Testis (tissue), 2 donors: Measurements from ENCODE around the gene RGS11.

Experiments
- CTCF ChIP-seq, 3 experiments: fragments of 450-650 bp in 2 of 3; fragments of 200-600 bp in 1 of 3; sonication (generic) in 1 of 3; IDR thresholded peaks; one replicate each; pipeline ENCODE4 v1.5.1; 2016 to 2019; ENCODE audit warnings: antibody characterized with exemption in 3 of 3, mild to moderate bottlenecking in 2 of 3, moderate library complexity in 1 of 3
- POLR2A ChIP-seq: fragments of 450-650 bp; IDR thresholded peaks from one replicate; pipeline ENCODE4 v1.6.1; 2017; ENCODE audit warnings: antibody characterized with exemption, mild to moderate bottlenecking, moderate library complexity

GRCh38 chr16:234468-235305 is 41.1 kb downstream of the RGS11 start, which contains the start of gene FAM234A:
- TF ChIP-seq CTCF (IDR thresholded peaks at IDR 0.05) (peak; percentile 11 to 40 (median 16)), POLR2A (peak; percentile 93)
